NCI-H446 (cell line): ENCODE results near the gene SPATS2L.

ENCODE experiments used
- DNase-seq, 2 experiments: peaks; one replicate each; lab custom pipeline; 2025; lab: John Stamatoyannopoulos, UW

The SPATS2L gene

DNA sequence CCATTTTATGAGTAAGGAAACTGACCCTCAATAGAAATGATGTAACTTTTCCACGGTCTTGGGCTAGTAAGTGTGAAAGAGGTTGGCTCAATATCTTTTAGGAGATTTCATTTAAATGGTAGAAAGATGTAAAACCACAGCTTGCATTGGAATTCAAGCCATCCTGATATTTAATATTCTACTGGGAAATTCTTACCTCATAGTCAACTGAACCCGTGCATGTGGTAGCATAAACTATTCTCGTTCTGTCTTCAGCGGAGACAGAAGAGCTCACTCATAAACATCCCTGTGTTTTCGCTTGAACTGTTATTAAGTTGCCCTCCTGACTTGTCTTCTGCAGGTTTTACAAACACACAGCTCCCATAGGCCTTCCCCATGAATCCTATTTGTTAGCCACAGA is 8.5 kb upstream of the SPATS2L start:
- no peak for DNase-seq

DNA sequence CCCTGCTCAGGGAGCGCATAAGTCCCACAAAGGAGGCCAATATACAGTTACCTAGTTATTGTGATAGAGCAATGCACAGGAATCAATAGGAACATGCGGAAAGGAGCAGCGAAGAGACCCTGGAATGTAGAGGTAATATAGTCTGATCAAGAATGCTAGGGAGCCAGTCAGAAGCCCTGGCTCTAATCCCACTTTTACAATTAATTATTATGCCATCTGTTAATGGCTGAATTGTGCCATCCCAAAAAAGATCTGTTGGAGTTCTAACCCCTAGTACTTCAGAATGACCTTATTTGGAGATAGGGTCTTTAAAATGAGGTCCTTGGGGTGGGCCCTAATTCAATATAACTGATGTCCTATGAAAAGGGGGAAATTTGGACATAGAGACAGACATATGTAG is 7.7 kb upstream of the SPATS2L start:
- no peak for DNase-seq

DNA sequence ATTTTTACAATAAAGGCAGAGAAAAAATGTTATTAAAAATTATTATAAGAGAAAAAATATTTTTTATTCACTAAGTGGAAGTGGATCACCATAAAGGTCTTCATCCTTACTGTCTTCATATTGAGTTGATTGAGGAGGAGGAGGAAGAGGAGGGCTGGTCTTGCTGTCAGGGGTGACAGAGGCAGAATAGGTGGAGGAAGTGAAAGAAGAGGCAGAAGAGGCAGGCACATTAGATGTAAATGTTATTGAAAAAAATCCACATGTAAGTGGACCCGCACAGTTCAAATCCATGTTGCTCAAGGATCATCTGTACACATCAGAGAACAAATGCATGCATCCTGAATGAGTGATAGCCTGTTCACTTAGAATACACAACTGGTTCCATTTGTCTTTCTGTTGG is 6.4 kb upstream of the SPATS2L start:
- DNase-seq = no peak

DNA sequence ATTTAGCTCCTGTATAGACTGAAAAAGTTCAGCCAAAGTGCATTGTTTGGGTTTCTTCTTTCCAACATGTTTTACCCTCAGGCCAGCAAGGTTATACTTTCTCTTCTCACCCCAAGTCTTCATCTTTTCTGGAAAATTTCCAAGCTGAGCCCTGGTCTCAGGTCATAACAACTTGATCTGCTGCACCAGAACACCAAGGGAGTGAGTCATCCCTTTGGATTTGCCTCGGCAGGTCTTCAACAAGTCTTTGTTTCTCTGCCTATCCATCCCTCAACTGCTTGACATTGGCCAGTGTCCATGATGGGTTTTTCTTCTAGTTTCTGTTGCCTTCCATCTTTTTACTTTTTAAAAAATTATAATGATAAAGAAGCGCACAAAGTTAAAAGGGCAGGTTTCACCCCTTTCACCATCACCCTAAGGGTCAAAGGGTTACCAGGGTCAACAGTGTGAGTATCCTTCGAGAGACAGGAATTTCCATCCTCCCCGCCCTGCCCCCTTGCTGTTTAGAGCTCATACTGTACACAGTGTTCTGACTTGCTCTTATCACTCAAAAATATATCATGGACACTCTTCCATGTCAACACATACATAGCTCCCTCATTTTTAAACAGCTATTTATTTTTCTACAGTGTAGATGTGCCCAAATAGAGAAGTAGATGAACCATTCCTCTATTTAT is 5.7 kb upstream of the SPATS2L start:
- no peak for DNase-seq

DNA sequence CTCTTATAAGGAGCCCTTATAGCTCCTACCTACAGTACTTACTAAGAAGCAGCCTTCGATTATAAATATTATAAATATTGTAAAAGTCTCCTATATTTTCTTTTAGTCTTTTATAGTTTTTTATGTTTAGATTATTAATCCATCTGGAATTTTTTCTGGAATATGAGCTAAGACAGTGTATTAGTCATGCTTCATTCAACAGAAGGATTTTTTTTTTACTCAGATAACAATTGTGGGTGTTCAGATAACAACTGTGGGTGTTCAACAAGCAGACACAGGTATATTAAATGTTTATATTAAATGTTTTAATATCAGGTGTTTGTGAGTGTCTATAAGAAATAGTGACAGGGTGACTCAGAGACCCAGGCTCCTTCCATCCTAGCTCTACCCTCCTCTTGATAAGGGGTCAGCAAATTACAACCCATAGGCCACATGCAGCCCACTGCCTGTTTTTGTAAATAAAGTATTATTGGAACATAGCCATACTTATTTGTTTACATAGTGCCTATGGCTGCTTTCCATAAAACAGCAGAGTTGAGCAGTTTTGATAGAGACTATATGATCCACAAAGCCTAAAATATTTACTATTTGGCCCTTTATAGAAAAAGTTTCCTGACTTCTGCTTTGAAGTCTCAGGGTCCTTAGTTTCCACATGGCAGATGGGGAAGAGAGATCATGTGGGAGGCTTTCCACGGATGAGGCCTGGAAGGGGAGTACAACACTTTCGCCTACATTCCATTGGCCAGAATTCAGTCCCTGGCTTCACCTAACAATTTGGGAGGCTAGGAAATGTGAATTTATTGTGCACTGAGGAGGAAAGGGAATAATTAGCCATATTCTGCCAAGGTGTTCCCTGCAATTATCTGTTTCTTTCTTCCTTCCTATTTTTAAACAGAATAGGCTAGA is 4.3 kb upstream of the SPATS2L start:
- DNase-seq = no peak

DNA sequence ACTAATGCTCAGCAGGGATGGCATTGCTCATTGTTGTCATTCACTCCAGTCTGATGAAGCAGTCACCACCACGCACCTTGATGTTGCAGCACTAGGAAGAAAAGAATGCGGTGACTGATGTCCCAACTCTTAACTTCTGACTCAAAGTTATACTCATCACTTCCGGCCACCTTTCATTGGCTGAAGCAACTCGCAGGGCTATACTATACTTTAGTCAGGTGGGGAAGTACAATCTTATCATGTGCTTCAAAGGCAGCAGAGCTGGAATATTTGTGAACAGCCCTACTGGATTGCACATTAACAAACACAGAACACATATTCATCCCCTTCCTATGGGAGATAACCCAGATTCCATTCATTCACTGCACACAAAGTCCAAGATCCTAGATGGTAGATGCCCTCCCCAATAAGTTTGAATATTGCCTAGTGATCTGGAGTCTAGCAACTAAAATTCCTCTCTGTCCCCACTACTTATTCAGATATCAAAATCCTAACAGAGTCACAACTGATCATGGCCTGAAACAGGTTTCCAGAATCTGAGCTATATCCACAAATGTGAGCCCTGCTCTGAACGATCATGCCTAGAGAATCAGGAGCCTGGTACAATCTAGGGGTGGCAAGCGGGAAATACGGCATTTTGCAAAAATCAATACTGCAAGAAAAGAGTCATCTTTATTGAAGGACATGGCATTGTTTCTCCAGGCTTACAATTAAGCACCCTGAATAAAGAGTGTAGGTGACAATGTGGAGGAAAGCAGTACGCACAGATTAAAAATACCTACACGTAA is 3.4 kb upstream of the SPATS2L start:
- DNase-seq = no peak

DNA sequence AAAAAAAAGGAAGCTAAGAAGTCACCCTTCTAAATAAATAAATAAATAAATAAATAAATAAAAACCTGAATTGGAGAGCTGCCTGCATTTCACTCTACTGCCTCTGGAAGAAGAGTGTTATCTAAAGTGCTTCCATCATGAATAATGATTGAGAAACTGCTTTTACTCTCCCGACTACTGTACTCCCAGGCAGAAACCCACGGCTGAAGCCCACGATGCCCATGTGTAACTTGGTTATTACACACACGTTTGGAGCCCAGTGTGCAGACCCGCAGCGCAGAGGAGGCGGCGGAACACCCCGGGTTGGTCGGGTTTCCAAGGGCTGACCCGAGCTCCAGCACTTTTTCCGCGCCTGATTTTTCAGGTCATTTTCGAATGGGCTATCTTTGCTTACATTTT is 697 bp upstream of the SPATS2L start:
- DNase-seq = no peak

DNA sequence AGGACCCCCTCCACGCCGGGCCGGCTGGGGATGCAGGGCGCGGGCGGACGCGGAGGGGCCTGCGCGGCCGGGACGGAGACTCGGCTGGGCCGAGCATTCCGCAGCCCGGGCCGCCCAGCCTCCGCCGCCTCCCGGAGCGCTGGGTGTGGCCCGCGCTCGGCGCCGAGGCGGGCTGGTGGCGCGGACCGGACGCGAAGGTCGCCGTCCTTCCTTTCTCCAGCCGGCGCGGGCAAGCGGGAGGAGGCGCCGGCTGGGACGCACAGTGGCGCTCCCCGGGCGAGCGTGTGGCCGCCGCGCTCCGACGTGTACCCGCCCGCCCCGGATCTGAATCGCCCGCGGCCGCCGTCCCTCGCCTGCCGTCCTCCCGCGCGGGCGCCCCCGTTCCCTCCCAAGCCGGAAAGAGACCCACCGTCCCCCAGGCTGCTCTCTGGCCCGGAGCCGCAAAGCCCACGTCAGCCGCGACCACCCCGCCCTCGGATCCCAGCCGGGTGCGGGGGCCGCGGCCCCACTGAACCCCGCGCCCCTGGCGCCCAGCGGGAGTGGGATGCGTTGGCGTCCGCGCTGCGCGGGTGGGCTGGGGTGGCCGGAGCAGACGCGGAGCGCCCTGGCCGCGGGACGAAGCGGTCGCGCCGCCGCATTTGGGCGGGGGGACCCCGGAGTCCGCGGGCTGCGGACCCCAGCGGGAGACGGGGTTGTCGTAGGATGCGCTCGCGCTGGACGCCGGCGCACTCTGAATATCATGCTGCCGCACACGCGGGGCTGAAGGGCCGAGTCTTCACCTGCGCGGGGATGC is 634 bp downstream of the SPATS2L start:
- no peak for DNase-seq

DNA sequence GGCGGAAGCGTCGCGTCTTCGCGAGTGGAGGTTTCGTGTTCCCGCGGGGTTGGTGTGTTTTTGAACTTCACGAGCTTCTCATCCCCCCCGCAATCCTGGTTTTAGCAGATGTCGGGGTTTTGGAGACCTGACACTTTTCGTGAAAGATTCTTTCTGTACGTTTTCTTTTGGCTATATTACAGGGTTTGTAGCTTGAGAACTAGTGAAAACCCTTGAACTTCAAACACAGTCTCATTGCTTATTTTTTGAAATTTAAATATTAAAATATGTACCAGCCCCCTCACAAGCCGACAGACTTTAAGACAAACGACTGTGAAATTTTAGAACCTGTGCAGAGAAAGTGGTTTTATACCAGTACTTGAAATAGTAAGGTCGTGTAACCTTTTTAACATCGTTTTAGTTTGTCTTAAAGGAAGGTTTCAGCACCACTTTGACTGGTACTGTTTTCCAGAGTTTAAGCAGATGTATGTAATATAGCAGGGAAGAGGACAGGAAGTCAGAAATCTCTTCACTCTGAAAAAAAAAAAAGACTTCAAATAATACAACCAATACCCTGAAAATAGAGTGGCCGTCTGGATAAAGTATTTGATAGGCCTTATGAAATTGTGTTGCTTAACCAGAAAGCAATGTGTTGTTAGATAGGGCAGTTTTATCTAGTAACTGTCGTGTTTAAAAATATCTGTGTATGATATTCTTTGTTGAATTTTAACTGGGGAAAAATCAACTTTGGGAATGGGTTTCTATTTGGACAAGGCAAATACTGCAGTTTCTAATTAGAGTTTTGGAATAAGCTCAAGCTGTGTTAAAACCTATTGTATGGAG is 1.4 kb downstream of the SPATS2L start:
- no peak for DNase-seq

DNA sequence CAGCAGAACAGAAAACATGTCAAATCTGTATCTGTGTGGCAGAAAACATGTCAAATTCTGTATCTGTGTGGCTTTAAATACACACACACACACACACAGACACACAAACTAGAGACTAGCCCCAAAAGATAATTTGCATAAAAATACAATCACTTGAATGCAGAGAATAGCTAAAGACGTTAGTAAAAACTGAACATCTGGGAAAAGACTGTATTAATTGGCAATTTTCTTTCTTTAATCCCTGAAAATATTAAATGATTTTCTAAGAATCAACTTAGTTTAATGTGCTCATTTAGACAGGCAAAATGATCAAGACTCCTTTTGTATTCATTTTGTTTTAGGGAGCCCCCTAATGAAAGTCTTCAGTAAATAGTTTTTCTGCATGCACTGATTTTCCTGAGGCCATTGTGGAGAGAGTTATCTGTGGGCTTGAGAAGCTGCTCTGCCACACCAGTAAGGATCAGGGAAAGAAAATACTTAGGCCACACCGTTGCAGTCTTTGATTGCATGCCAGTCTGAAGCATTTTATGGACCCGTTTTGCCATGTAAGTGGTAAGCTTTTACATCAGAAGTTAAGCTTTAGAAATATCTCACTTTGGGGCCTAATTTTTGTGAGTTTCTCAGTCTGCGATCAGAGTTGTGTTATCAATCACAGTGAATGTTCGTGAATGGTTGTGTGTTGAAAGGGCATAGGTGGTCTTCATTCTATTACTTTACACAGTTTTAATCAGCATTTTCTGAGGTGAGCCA is 2.2 kb downstream of the SPATS2L start:
- no peak for DNase-seq

DNA sequence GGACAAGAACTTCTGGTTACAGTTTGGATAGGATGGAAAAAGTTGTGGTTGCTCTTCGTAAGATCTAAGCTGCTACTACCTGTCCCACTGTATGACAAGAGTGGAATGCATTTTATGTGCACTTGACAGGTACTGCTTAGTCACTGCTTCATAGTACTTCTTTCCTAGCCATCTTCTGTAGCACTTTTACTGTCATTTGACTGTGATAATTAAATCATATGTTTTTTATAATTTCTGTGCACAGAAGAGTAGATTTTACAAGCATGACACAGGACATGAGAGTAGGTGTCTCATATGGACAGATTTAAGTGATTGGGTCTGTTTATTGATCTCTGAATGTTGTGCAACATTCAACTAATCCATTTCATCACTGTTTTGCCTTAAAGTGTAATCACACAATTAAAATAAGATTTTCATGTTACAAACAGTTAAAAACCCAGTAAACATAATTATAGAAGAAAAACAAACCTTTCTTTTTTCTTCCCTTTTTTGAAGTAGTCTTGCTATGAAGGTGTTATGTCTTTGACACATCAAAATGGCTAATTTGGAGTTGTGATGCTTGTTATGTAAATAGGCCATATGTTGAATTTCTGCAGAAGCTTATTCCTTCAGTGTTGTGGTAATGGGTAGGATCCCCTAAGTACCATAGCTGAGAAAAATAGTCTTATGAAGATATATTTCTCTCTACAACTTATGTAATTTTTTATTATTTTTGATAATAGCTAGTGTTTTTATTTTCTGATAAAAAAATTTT is 3.0 kb downstream of the SPATS2L start:
- no peak for DNase-seq

DNA sequence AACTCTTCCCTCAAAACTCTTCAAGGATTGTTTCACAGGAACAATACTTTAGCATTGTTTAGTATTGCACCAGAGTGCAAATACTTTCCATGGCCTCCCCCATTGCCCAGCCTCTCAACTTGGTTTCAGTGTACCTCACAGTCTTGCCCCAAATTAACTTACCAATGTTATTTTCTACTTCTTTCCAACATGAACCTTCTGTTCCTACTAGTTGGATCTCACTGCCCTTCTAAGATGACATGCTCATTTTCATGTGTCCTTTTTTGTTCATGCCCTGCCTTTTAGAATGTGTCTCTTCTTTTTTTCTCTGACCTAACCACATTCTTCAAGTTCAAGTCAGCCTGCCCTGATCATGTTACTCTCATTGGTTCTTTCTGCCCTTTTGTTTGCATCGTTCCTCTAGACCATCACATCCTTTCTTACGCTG is 4.1 kb downstream of the SPATS2L start:
- no peak for DNase-seq

DNA sequence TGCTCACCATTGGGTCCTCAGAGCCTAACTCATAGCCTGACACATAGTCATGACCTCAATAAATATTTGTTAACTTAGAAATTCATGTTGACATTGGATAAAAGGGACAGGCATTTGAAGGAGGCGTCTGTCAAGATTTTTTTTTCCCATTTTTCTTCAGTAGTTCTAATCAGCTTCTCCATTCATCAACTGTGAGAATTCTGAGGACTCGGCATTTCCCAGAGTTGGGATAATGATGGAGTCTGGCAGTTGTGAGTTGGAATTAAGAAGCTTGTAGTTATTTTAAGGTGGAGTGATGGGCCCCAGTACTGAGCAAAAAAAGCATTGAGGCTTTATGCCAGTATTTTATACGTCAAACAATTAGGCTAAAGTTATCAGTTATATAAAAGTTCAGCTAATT is 4.6 kb downstream of the SPATS2L start:
- no peak for DNase-seq

DNA sequence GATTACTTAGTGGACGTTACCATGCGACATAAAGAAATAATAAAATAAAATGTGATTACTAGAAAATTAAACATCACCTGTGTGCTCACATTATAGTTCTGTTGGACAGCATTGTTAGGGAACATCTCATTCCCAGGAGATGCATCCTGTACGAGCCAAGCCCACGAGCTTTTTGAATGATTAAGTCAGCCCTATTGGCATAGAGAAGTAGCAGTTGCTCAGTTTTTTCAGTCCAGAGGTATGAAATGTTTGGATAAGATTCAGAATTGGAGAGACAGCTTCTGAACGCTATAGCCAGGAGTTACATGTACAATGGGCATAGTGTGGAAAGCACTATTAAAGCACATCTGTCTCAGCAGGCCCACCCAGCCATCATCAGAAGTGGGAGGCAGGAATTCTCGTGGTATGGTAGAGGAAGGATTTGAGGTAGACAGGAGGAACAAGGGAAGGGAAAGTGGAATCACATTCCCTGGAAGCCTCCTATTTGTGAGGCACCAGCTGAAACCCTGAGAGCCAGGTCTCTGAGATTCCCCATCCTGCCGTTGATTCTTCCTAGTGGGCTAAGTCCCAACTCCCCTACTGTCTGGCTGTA is 8.6 kb downstream of the SPATS2L start:
- no peak for DNase-seq

DNA sequence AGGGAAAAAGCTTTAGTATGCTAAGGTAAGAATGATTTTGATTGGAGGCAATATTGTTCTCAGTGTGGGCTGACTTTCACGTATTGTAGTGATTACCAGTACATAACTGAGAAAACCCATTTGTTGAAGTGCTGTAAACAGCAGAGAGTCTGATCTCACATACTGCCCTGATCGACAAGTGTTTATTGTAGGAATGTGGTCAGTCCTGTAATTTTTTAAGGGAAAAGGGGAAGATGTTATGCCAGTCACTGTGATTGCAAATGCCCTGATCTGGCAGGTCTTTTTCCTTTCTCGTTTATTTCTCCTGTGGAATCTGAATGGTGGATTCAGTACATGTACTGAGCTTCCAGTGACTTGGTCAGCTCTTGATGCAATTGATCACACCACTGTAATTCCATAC is 11.5 kb downstream of the SPATS2L start:
- DNase-seq = no peak

DNA sequence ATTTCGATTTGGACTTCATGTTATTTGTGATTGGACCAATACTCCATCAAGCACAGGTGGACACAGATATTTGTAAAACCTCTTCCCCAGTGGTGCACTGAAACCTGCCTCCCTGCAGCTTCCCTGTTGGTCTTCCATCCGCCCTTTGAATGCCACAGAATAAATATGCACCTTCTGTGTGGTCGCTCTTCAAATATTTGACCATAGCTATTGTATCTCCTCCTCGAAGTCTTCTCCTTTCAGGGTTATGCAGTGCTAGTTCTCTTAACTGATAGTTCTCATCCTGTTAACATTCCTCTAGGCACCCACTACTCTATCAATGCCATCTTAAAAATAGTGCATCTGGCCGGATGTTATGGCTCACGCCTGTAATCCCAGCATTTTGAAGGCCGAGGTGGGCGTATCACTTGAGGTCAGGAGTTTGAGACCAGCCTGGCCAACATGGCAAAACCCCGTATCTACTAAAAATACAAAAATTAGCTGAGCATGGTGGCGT is 12.5 kb downstream of the SPATS2L start:
- DNase-seq = no peak

DNA sequence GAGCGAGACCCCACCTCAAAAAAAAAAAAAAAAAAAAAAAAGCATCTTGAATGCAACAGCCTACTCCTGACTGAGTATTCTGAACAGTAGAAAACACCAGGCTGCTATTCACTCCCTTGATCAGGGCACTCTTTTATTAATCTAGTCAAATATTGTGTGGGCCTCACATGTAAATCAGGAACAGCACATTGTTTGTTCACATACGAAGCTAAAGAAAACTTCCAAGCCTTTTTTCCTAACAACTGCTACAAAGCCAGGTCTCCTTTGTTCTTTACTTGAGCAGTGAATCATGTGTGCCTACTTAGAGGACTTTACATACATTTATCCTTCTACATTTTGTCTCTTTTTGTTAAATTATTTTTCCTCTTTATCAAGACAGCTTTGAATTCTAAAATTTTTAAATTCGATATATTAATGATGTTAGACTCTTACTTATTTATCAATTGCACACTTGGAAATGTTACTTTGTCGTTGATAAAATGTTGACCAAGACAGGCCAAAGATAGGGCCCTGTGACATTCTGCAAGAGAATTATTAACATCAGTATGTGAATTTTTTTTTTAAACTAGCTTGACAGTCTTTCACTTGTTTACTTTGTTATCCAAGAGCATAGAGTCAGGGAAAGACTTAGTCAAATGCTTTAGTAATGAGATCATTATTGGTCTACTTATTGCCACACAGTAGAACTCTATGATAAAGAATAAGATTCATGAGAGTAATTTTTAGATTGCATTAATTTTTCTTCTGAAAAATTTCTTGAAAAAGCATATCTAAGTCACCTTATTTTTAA is 13.2 kb downstream of the SPATS2L start:
- DNase-seq = no peak

DNA sequence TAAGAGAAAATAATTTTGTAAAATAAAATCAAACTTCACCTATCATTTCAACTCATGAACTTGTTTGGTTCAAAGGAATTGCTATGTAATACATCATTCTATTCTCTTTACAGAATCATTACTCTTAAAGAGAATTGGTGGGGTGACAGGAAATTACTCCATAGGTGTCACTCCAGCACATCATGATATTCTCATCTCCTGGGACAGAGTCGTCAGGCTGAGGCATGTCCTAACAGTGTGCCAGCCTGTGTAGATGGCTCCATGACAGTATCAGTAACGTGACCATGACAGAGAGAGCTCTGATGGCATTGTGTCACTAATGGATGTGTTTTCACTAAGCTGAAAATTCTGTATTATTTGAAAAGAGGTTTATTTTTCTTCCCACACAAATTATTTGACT is 13.9 kb downstream of the SPATS2L start:
- no peak for DNase-seq
